GM12864 (cell line): ENCODE measurements around the gene ANKRD60.

Experiments
- DNase-seq: peaks from one replicate; pipeline ENCODE4 v3.0.0-alpha.2; 2011; ENCODE audit warnings: low read depth
- H3K4me3 ChIP-seq: 2 replicates; pipeline ENCODE4 v1.5.1; 2011; ENCODE audit warnings: mild to moderate bottlenecking, low read depth, low read length, control low read depth
- CTCF ChIP-seq: IDR thresholded peaks from 2 replicates; pipeline ENCODE4 v1.5.1; 2011; ENCODE audit warnings: low read depth, mild to moderate bottlenecking, moderate library complexity, low read length, control low read depth, inconsistent platforms; ENCODE audit errors: missing control alignments

The ANKRD60 gene

GRCh38 chr20:58228484-58229197 lies at the start of gene ANKRD60:
Gene ANKRD60, minus strand, starts transcription at chr20:58228653. Its CDS starts 0 bp downstream, at chr20:58228653.
- no peak for TF ChIP-seq CTCF
- no peak within 1 kb of the TSS for H3K4me3 ChIP-seq
- no peak for DNase-seq

GRCh38 chr20:58277578-58278472 lies 49.4 kb upstream of the ANKRD60 start:
- no peak overlapping the region for H3K4me3 ChIP-seq
- no peak for TF ChIP-seq CTCF
- no peak for DNase-seq

GRCh38 chr20:58277107-58277506 lies 48.7 kb upstream of the ANKRD60 start:
- no peak for TF ChIP-seq CTCF
- DNase-seq, result no peak
- no peak overlapping the region for H3K4me3 ChIP-seq

- DNase-seq, result no peak
- no peak overlapping the region for H3K4me3 ChIP-seq
- no peak for TF ChIP-seq CTCF
Measured at GRCh38 chr20:58274384-58274783, 45.9 kb upstream of the ANKRD60 start.

- no peak overlapping the region for H3K4me3 ChIP-seq
- TF ChIP-seq CTCF, result no peak
- no peak for DNase-seq
Measured at GRCh38 chr20:58271606-58272351, 43.3 kb upstream of the ANKRD60 start.

GRCh38 chr20:58268936-58269619 lies 40.6 kb upstream of the ANKRD60 start:
- DNase-seq, result no peak
- no peak overlapping the region for H3K4me3 ChIP-seq
- no peak for TF ChIP-seq CTCF
